Measurements from ENCODE around the gene PSME2. TPM values are rescaled to one million over a fixed set of nuclear protein-coding genes. Genes with fewer than 3 reads are reported as not detected.
A peak's percentile ranks its signal among the peaks of the same experiment; 100 is the strongest.

PSME2 gene
- total RNA-seq, 2 donors from 2014 or later: 600 to 673 TPM

GRCh38 chr14:24172871-24173281 lies 26.5 kb upstream of the PSME2 start:
- H3K27ac Mint-ChIP-seq: peak overlapping the region in 1 of 2 donors; percentile 56
- H3K9me3 Mint-ChIP-seq: no peaks in the 10 kb centered on the region
- DNase-seq (ENCODE audit: low spot score): no peak
- peaks cover 13 to 16% of the 10 kb centered on the region in 2 donors for H3K4me1 Mint-ChIP-seq (ENCODE audit: low read depth in 2 of 2)
- H3K36me3 Mint-ChIP-seq: peaks cover 8% of the 10 kb centered on the region
- no peak for ATAC-seq
- no peaks in the 10 kb centered on the region for H3K27me3 Mint-ChIP-seq
- H3K4me3 Mint-ChIP-seq: peak overlapping the region; percentile 44

DNA sequence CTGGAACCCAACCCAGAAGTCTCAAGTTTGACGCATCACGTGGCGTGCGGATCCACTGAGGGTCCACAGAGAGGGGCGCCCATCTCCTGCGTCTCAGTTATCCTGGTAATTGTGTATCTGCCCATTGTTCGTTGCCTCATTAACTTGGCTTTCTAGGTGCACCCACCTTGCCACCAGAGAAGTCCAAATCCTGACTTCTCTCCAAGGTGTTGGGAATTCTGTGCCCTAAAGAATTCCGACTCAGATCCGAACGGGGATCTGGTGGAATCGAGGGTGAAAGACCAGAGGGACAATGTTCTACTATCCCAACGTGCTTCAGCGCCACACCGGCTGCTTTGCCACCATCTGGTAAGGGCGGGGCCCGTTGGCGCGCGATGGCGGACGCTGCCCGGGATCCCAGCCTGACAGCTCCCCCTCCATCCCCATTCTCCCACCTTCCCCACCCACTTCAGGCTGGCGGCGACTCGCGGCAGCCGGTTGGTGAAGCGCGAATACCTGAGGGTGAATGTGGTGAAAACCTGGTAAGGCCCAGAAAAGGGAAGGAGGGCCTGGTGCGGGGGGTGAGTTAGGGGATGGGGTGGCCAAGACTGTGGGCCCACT lies 26.0 kb upstream of the PSME2 start:
- no peak for ATAC-seq
- H3K36me3 Mint-ChIP-seq: peaks cover 13% of the 10 kb centered on the region
- H3K4me3 Mint-ChIP-seq: peak overlapping the region; percentile 81
- H3K4me1 Mint-ChIP-seq (ENCODE audit: low read depth in 2 of 2): peaks cover 18 to 20% of the 10 kb centered on the region in 2 donors
- H3K27ac Mint-ChIP-seq: peak overlapping the region in 1 of 2 donors; percentile 56
- no peaks in the 10 kb centered on the region for H3K9me3 Mint-ChIP-seq
- DNase-seq (ENCODE audit: low spot score): no peak
- no peaks in the 10 kb centered on the region for H3K27me3 Mint-ChIP-seq

DNA sequence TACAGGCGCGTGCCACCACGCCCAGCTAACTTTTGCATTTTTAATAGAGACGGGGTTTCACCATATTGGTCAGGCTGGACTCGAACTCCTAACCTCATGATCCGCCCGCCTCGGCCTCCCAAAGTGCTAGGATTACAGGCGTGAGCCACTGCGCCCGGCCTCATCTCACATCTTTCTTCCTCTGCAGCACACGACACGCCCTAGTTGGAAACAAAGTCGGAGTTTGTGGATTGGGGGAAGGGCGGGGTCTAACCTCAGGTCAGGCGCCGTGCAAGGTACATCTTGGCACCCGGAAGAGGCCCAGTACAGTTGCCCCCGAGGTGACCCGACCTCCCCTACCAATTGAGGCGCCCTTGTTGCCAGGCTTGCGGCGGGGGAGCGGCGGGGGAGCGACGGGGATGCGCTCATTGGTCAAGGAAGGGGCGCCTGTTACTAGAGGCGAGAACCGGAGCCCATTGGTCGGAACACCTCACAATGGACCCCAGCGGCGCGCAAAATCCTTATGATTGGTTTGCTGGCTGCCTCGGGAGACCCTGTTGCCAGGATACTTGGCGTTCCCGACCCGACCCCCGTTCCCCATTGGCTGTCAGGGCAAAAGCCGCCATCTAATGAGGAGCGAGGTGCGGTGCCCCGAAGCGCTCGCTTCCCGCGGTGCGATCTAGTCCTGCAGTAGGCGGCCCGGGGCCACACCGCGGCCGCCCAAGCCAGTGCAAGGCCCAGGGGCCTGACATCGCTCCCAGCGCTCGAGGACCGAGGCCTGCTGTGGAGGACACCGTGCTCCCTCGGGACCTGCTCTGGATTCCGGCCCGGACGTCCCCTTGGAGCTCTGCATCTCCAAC lies 25.2 kb upstream of the PSME2 start, which contains the start of gene REC8:
Gene REC8, plus strand, starts transcription at position 659 of the 839 bp plus-strand sequence. CDS start 473 bp downstream, outside the sequence.
- ATAC-seq (peak; percentile 83 to 86), DNase-seq (ENCODE audit: low spot score) (peak; percentile 76)
- Mint-ChIP-seq H3K9me3 (no peaks in the 10 kb centered on the region), H3K4me3 (peak within 1 kb of the TSS; percentile 81), H3K36me3 (peaks cover 15% of the 10 kb centered on the region), H3K27me3 (no peaks in the 10 kb centered on the region), H3K27ac (peak within 1 kb of the TSS; percentile 56 to 74), H3K4me1 (ENCODE audit: low read depth in 2 of 2) (peaks cover 19 to 21% of the 10 kb centered on the region in 2 donors)

DNA sequence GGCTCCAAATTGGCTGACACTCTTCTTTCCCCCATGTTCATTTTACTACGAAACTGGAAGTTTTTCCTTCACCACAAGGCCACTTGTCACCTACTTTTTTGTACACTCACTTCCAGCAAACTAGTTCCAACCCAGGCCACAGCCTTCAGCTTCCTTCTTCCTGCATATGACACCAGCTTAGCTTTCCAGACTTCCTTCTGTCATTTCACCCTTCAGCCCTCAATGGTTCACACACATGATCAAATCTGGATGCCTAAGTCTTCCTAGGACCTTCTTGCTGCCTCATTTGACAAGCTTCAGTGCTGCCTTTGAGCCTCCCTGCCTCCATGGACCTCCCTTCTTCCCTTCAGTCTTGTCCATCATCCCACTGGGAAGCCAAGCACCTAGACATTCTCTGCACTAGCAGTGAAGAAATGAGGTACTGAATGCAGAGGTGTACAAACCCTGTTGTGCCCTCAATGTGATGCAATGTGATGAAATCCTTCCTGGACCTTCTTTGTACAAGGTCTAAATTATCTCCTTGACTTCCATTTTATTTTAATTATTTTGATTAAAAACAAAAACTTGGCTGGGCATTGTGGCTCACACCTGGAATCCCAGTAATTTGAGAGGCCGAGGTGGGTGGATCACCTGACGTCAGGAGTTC lies 21.2 kb upstream of the PSME2 start:
- Mint-ChIP-seq H3K27me3 (no peaks in the 10 kb centered on the region), H3K27ac (peak overlapping the region; percentile 52 to 71), H3K9me3 (no peaks in the 10 kb centered on the region), H3K4me3 (no peak overlapping the region), H3K36me3 (peaks cover 24% of the 10 kb centered on the region), H3K4me1 (ENCODE audit: low read depth in 2 of 2) (peaks cover 27 to 44% of the 10 kb centered on the region in 2 donors)
- no peak for ATAC-seq
- DNase-seq (ENCODE audit: low spot score): no peak

DNA sequence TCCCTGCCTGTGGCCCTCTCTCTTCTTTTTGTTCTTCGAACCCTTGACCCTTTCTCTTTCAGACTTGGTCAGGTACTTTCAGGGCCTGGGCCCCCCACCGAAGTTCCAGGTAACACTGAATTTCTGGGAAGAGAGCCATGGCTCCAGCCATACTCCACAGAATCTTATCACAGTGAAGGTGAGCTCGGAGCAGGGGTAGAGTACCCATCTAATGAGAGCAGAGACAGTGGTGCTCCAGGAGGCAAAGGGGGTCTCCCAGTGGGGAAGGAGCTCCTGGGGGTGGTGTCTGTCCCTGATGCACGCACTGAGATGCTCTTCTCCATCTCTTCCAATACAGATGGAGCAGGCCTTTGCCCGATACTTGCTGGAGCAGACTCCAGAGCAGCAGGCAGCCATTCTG lies 19.4 kb upstream of the PSME2 start:
- no peaks in the 10 kb centered on the region for H3K9me3 Mint-ChIP-seq
- peaks cover 24% of the 10 kb centered on the region for H3K36me3 Mint-ChIP-seq
- peaks cover 33 to 51% of the 10 kb centered on the region in 2 donors for H3K4me1 Mint-ChIP-seq (ENCODE audit: low read depth in 2 of 2)
- H3K4me3 Mint-ChIP-seq: no peak overlapping the region
- no peaks in the 10 kb centered on the region for H3K27me3 Mint-ChIP-seq
- DNase-seq (ENCODE audit: low spot score) (no peak), ATAC-seq (no peak)
- peak overlapping the region in 1 of 2 donors; percentile 71 for H3K27ac Mint-ChIP-seq

GRCh38 chr14:24164518-24164991 lies 18.1 kb upstream of the PSME2 start:
- H3K4me1 Mint-ChIP-seq (ENCODE audit: low read depth in 2 of 2): peaks cover 39 to 49% of the 10 kb centered on the region in 2 donors
- no peak for ATAC-seq
- H3K27me3 Mint-ChIP-seq: no peaks in the 10 kb centered on the region
- H3K9me3 Mint-ChIP-seq: no peaks in the 10 kb centered on the region
- no peak for DNase-seq (ENCODE audit: low spot score)
- H3K36me3 Mint-ChIP-seq: peaks cover 22% of the 10 kb centered on the region
- H3K4me3 Mint-ChIP-seq: peak overlapping the region; percentile 38
- H3K27ac Mint-ChIP-seq: peak overlapping the region; percentile 64 to 71

DNA sequence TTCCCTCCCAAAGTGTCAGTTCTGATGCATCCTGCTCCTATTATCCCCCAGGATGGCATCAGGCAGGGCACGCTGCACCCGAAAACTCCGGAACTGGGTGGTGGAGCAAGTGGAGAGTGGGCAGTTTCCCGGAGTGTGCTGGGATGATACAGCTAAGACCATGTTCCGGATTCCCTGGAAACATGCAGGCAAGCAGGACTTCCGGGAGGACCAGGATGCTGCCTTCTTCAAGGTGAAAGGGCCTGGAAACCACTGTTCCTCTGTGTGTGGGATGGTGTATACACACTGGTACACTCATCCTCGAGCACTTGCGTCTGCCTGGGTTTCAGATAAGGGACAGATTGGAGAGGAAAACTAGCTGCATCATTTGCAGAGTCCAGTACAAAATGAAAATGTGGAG lies 15.7 kb upstream of the PSME2 start:
- H3K27ac Mint-ChIP-seq: peak overlapping the region; percentile 95 to 97

GRCh38 chr14:24160850-24161804 lies 14.7 kb upstream of the PSME2 start, which contains the start of gene IRF9:
IRF9 (plus strand) TSS chr14:24161265; CDS start chr14:24162145, 880 bp downstream.
- peaks cover 26 to 41% of the 10 kb centered on the region in 2 donors for H3K4me1 Mint-ChIP-seq (ENCODE audit: low read depth in 2 of 2)
- peaks cover 15% of the 10 kb centered on the region for H3K36me3 Mint-ChIP-seq
- ATAC-seq (peak; percentile 91 to 93), DNase-seq (ENCODE audit: low spot score) (peak; percentile 96)
- H3K27me3 Mint-ChIP-seq: no peaks in the 10 kb centered on the region
- H3K4me3 Mint-ChIP-seq: peak within 1 kb of the TSS; percentile 96
- H3K27ac Mint-ChIP-seq: peak within 1 kb of the TSS; percentile 95 to 97
- H3K9me3 Mint-ChIP-seq: no peaks in the 10 kb centered on the region

More for the DNA sequence above, 15.7 kb upstream of the PSME2 start:
- no peaks in the 10 kb centered on the region for H3K27me3 Mint-ChIP-seq
- ATAC-seq (no peak), DNase-seq (ENCODE audit: low spot score) (no peak)
- no peaks in the 10 kb centered on the region for H3K9me3 Mint-ChIP-seq
- peaks cover 9% of the 10 kb centered on the region for H3K36me3 Mint-ChIP-seq
- peak overlapping the region; percentile 96 for H3K4me3 Mint-ChIP-seq
- H3K4me1 Mint-ChIP-seq (ENCODE audit: low read depth in 2 of 2): peaks cover 26 to 38% of the 10 kb centered on the region in 2 donors

GRCh38 chr14:24160499-24160849 lies 14.1 kb upstream of the PSME2 start:
- peaks cover 26 to 42% of the 10 kb centered on the region in 2 donors for H3K4me1 Mint-ChIP-seq (ENCODE audit: low read depth in 2 of 2)
- H3K9me3 Mint-ChIP-seq: no peaks in the 10 kb centered on the region
- H3K27me3 Mint-ChIP-seq: no peaks in the 10 kb centered on the region
- H3K4me3 Mint-ChIP-seq: no peak overlapping the region
- H3K27ac Mint-ChIP-seq: peak overlapping the region; percentile 95 to 97
- peak in 1 of 2 donors; percentile 1 for ATAC-seq
- H3K36me3 Mint-ChIP-seq: peaks cover 21% of the 10 kb centered on the region
- DNase-seq (ENCODE audit: low spot score): no peak

DNA sequence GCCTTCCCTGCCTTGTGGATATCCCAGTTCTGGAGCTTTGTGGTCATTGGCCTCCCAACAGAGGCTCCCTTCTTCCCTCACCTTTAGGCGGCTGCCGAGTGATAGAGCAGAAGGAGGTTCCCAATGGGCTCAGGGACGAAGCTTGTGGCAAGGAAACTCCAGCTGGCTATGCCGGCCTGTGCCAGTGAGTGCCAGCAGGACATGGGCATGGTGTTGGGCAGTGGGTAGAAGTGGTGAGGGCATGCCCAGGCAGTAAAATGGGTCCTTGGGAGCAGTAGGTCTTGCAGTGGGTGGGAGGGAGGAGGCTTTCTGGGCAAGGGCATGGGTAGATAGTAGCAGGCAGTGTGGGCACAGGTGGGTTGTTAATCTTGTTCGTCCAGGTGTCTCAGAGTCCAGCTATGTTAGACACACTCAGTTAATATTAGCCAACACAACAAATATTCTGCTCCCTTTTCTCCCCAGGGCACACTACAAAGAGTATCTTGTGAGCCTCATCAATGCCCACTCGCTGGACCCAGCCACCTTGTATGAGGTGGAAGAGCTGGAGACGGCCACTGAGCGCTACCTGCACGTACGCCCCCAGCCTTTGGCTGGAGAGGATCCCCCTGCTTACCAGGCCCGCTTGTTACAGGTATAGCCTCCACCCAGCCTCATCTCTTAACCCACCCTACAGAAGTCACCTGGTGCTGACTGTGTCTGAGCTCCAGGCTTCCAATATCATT lies 13.5 kb upstream of the PSME2 start:
- H3K36me3 Mint-ChIP-seq: peaks cover 23% of the 10 kb centered on the region
- H3K9me3 Mint-ChIP-seq: no peaks in the 10 kb centered on the region
- ATAC-seq (no peak), DNase-seq (ENCODE audit: low spot score) (no peak)
- H3K27ac Mint-ChIP-seq: peak overlapping the region; percentile 95 to 97
- H3K27me3 Mint-ChIP-seq: no peaks in the 10 kb centered on the region
- no peak overlapping the region for H3K4me3 Mint-ChIP-seq
- peaks cover 26 to 41% of the 10 kb centered on the region in 2 donors for H3K4me1 Mint-ChIP-seq (ENCODE audit: low read depth in 2 of 2)

- Mint-ChIP-seq H3K4me3 (no peak overlapping the region), H3K27ac (peak overlapping the region in 1 of 2 donors; percentile 62), H3K36me3 (peaks cover 14% of the 10 kb centered on the region), H3K27me3 (no peaks in the 10 kb centered on the region), H3K4me1 (ENCODE audit: low read depth in 2 of 2) (peaks cover 17 to 24% of the 10 kb centered on the region in 2 donors), H3K9me3 (no peaks in the 10 kb centered on the region)
- ATAC-seq: no peak
- DNase-seq (ENCODE audit: low spot score): no peak
These were observed 10.9 kb upstream of the PSME2 start for GRCh38 chr14:24157331-24157730.

DNA sequence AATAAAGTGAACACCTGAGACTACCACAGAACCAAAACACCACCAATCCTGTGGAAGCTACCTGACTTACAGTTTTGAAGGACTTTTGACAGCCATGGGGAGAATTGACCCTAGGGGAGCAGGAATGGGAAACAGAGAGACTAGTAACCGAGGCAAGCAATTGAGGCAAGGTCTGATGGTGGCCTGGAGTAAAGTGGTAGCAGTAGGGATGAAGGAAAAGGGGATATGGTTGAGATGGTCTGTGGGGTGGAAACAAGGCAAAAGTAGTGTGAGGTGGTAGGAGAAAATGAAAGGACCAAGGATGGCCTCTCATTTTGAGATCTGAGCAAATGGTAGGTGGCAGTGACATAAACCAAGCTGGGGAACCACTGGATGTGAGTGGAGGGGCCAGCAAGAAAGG lies 10.4 kb upstream of the PSME2 start:
- no peaks in the 10 kb centered on the region for H3K27me3 Mint-ChIP-seq
- no peak for DNase-seq (ENCODE audit: low spot score)
- no peak for ATAC-seq
- H3K27ac Mint-ChIP-seq: peak overlapping the region in 1 of 2 donors; percentile 62
- H3K9me3 Mint-ChIP-seq: no peaks in the 10 kb centered on the region
- no peak overlapping the region for H3K4me3 Mint-ChIP-seq
- peaks cover 14% of the 10 kb centered on the region for H3K36me3 Mint-ChIP-seq
- H3K4me1 Mint-ChIP-seq (ENCODE audit: low read depth in 2 of 2): peaks cover 13 to 19% of the 10 kb centered on the region in 2 donors
